Measurements from ENCODE around the gene MACF1.

GRCh38 chr1:39165049-39165448 lies 39.4 kb upstream of the MACF1 start:
- no peak for TF ChIP-seq CTCF (IDR thresholded peaks at IDR 0.05)
- TF ChIP-seq EZH2 (IDR thresholded peaks at IDR 0.05; ENCODE audit: borderline replicate concordance, insufficient read depth, low read depth, low read length, poor library complexity, severe bottlenecking): no peak
